Pons (tissue), 1 donor: ENCODE data around the gene UGGT2.
"Not testable (repeated sequence)": the region's sequence is repeated elsewhere in the genome, so short reads cannot be mapped to it uniquely, and the experiment has no call there.

ENCODE experiments used
- DNase-seq: peaks from one replicate; pipeline ENCODE4 v3.0.0-alpha.2; 2016; ENCODE audit warnings: low spot score

UGGT2 gene

GRCh38 chr13:95898256-95898655, 154.9 kb downstream of the UGGT2 start:
- no peak for DNase-seq

- no peak for DNase-seq
Measured at GRCh38 chr13:95896301-95896700, 156.9 kb downstream of the UGGT2 start.

GRCh38 chr13:95893861-95894260, 159.3 kb downstream of the UGGT2 start:
- DNase-seq, result no peak

GRCh38 chr13:95882121-95882520, 171.1 kb downstream of the UGGT2 start:
- DNase-seq, result no peak

GRCh38 chr13:95880331-95880730, 172.9 kb downstream of the UGGT2 start:
- DNase-seq, result no peak

GRCh38 chr13:95874286-95874685, 178.9 kb downstream of the UGGT2 start:
- no peak for DNase-seq

- DNase-seq, result no peak
Measured at GRCh38 chr13:95870421-95870820, 182.8 kb downstream of the UGGT2 start.

GRCh38 chr13:95865080-95865615, 188.1 kb downstream of the UGGT2 start:
- DNase-seq, result no peak

GRCh38 chr13:95862408-95862807, 190.8 kb downstream of the UGGT2 start:
- DNase-seq, result no peak

GRCh38 chr13:95861296-95861695, 191.9 kb downstream of the UGGT2 start:
- no peak for DNase-seq

- no peak for DNase-seq
Measured at GRCh38 chr13:95858286-95859075, 194.7 kb downstream of the UGGT2 start.

GRCh38 chr13:95845656-95846055, 207.5 kb downstream of the UGGT2 start:
- not testable (repeated sequence) for DNase-seq

GRCh38 chr13:95842898-95843297, 210.3 kb downstream of the UGGT2 start:
- DNase-seq, result no peak

GRCh38 chr13:95841894-95842293, 211.3 kb downstream of the UGGT2 start:
- no peak for DNase-seq

- DNase-seq, result peak; percentile 79
Measured at GRCh38 chr13:95834134-95834765, 219.0 kb downstream of the UGGT2 start.

GRCh38 chr13:95833719-95834118, 219.5 kb downstream of the UGGT2 start:
- peak; percentile 20 for DNase-seq

- DNase-seq, result no peak
Measured at GRCh38 chr13:95833126-95833525, 220.1 kb downstream of the UGGT2 start.

GRCh38 chr13:95822303-95822702, 230.9 kb downstream of the UGGT2 start:
- DNase-seq, result no peak

- DNase-seq, result no peak
Measured at GRCh38 chr13:95814495-95814894, 238.7 kb downstream of the UGGT2 start.

- no peak for DNase-seq
Measured at GRCh38 chr13:95813139-95813538, 240.1 kb downstream of the UGGT2 start.

- no peak for DNase-seq
Measured at GRCh38 chr13:95809429-95809828, 243.8 kb downstream of the UGGT2 start.

GRCh38 chr13:95805921-95806320, 247.3 kb downstream of the UGGT2 start:
- no peak for DNase-seq

- DNase-seq, result no peak
Measured at GRCh38 chr13:95801825-95802224, 251.4 kb downstream of the UGGT2 start.
